NCI-H2107 (cell line): ENCODE results near the gene PRKCA.

ENCODE experiments used
- DNase-seq: peaks from one replicate; lab custom pipeline; 2025; lab: John Stamatoyannopoulos, UW

PRKCA gene

GRCh38 chr17:66414561-66415175 is 112.3 kb downstream of the PRKCA start:
- no peak for DNase-seq

DNA sequence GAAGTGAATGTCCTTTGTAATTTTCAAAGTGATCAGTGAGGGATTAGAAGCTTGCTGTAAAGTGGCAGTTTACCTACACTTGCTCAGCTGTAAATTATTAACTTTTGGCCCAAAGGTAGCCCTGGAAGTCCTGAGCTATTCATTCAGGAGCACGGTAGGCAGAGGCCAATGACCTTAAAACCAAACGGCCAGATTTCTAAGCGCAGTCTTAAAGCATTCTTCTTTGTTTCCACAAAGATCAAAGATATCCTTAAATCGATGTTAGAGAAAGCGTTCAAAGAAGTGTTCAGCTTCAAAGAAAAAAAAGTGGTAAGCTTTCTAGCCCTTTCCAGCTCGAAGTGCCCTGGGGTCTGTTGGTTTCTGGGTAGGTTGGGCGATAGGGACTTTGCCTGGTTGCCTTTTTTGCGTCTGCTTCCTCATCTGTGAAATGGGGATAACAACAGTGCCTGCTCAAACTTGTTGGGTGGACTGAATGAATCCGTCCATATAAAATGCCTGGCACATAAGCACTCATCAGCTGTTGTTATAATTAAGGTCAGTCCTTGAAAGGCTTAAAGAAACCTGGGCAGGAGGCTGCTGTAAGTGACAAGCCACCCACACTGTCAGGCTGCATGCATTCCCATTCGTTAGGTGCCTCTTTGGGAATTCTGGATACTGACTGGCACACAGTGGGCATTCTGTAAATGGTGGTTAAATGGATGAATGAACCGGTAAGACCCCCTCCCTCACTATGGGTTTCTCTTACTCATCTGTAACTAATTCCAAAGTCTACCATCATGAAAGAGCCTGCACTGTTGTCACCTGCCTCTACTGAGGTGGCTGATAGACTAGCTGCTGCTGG is 113.2 kb downstream of the PRKCA start:
- no peak for DNase-seq

DNA sequence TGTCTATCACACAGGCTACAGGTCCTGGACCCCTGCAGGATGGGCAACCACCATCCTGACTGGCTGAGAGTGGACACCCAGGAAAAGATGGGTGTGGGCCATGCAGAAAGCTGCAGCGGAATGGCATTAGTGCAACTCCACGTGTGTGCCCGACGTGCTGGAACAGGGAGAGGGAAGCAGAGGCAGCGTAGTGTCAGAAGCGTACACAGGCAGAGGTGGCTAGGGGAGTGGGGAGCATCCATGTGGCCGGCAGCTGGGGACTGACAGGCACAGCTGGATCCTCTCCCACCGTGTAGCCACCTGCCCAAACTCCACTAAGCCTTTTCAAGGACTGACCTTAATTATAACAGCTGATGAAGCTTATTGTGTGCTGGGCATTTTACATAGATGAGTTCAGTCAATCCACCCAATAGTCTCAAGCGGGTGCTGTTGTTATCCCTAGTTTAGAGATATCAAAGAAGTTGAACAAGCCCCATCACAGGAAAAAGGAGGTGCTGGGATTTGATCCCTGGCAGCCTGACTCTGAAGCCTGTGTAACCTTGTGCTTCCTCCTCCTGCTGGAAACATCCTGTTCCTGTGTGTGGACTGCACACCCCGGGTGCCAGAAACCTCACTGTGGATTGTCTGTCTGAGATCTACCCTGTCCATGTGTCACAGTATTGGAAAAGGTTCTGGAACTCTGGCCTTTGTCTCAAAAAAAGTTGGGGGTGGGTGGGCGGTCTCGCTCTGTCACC is 114.0 kb downstream of the PRKCA start:
- no peak for DNase-seq

GRCh38 chr17:66417300-66417719 is 114.9 kb downstream of the PRKCA start:
- no peak for DNase-seq

DNA sequence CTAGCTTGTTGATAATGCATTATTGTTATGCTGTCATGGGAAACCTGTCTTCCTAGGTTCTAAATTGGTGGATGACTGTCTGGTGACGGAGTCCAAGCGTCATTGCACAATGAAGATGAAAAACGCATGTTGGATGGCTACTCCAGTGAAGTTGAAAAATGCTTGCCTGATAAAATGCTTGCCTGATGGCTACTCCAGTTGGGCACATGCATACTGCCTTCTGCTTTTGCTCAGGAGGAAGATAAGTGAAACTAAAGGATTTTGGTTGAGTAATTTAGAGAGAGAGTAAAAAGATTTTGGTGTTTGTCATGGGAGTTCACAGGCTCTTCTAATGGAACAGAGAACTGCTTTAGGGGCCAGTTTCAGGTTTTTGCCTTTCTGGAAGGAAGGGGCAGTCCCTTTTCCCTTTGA is 118.6 kb downstream of the PRKCA start:
- DNase-seq, result no peak

DNA sequence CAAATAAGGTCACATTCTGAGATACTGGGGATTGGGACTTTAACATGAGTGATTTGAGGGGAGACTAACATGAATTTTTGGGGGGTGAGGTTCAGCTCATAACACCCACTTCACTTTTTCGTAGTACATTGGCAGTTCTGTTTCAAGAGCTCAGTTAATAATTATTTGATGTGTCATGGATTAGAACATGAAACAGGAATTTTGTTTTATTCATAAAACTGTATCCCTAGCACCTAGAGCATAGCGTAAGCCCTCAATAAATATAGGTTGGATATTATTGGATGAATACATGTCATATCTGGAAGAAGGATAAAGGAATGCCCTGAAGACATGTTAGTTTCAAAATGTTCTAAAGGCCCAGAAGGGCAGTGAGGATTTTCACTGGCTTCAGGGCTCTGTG is 119.8 kb downstream of the PRKCA start:
- no peak for DNase-seq

- DNase-seq, result no peak
These were observed 120.9 kb downstream of the PRKCA start for GRCh38 chr17:66423056-66423955.

GRCh38 chr17:66425756-66426396 is 123.5 kb downstream of the PRKCA start:
- DNase-seq, result no peak

GRCh38 chr17:66426397-66427033 is 124.1 kb downstream of the PRKCA start:
- DNase-seq, result no peak

GRCh38 chr17:66427134-66427533 is 124.7 kb downstream of the PRKCA start:
- no peak for DNase-seq

DNA sequence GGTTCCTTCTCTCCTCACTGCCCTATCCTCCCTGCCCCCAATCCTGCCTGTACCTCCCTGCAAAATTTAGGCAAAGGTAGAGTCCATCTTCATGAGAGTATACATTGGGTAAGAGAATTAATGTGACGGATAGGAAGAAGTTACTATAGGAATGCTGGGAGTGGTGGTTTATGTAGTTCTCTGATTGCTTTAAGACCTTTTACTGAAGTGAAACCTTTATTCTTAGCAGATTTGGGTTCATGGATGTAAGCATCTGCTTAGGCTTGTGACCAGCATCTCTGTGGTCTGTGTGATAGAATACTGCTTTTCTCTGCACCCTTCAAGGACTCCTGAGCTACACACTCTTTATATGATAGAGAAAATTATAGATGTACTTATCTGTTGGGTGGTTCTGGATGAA is 127.3 kb downstream of the PRKCA start:
- no peak for DNase-seq

DNA sequence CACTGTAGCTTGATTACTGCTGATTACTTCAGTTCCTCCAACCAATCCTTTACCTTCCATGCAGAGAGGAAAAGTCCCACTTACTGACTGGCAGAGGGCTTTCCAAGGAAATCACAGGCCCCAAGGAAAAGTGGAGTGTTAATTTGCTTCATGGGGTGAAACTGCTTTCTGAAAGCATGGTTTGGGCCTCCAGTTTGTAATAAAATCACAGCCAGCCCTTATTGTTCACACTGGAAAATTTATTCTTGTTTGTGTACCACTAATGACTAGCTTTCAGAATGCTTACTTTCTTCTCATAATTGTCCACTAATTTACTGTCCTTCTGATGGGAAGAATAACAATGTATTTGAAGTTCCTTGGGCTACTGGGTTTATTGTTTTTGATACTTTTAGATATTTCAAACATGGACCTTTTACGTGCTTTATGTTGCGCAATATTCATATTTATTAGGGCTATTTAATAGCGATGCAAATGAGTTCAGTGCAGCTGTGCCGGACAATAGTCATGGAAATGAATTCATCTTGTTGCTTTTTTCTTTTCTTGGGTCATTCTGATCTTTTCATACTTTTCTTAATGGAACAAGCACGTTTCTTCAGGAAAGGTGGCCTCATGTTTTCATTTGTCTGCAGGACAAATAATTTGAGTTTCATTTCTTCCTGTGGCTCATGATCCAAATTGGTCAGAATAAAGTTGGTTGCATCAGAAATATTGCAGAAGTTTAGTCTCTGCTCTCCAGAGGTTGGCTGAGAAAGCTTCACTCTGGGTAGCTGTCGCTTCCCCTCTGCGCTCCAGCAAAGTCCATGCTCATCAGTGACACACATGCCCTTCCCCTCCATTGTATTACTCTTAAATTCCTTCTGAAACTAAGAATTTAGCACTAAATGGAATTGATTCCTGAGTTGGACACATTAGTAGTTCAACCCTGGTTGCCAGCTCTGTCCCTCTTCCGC is 128.7 kb downstream of the PRKCA start:
- DNase-seq, result no peak

GRCh38 chr17:66431910-66432309 is 129.5 kb downstream of the PRKCA start:
- no peak for DNase-seq

DNA sequence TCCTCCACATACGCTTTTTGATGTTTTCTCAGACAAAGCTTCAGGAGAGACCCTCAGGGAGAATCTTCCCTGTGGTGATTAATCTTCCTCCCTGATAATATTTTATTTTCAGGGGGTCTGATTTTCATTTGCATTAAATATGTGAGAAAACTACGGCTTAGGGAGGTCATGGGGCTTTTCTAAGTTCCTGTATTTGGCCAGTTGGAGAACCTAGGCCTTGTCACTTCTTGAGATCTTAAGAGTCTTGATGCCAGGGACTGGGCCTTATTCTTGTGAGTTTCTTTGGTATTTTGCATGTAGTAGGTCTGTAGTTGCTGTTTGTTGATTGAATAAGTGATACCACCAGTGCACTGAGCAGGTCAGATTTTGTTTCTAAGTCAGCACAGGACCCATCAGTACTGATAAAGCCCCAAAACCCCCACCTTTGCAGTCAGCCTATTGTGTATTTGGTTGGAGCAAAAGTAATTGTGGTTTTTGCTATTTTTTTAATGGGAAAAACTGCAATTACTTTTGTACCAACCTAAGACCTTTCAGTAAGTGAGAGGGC is 130.1 kb downstream of the PRKCA start:
- no peak for DNase-seq

- no peak for DNase-seq
These were observed 130.7 kb downstream of the PRKCA start for GRCh38 chr17:66432996-66433551.

DNA sequence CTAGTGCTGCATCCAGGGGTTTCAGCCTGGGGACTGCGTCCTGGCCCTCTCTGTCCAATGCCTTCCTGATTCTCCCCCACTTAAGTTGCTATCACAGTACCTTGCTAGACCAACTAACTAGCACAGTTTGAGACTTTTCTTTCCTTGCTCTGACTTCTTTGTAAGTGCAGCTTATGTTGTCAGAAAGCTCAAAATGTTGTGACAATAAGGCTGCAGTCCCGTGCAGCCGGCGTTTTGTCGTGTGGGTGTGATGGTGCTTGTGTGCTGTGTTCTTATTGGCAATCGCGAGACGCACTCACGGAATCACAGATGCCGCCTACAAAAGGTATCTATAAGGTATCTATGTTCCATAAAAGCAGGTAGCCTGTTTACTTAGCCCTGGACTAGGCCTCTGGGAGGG is 132.8 kb downstream of the PRKCA start:
- no peak for DNase-seq

DNA sequence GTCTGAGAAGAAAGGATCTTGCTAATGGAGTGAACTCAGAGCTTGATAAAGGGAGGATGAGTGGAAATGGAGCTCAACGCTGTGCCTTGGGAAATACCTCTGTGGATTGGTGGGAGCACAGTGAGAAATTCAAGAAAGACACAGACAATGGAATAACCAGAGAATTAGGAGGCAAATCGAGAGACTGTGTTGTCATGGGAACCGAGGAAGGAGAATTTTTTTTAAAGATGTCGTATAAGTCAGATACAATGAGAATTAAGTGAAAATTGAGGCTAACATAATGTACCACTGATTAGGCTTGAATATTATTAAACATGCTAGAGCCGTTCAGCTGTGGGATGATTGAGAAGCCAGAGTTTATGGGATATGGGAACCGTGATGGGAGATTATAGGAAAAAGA is 134.2 kb downstream of the PRKCA start:
- no peak for DNase-seq

- DNase-seq, result no peak
These were observed 135.1 kb downstream of the PRKCA start for GRCh38 chr17:66437476-66438026.

DNA sequence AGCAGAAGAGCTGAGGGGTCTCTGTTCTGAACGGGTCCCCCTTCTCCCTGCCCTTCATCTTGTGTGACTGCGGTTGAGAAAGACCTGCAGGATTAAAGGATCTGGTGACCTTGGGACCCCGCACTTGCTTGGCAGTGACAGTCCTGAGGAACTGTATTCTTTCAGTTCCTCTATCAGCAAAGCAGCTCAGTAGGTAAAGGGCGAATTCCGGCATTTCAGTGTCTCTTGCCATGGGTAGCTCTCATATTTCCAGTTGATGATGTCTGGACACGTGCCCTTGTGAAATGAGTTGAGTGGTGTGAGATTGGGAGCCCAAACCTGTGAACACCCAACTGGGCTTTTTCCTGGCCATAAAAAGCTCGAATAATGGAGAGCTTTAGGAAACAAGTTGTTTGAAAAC is 135.7 kb downstream of the PRKCA start:
- DNase-seq, result no peak
